ENCODE data around the gene SRCAP.

Gene SRCAP

GRCh38 chr16:30737794-30738648, 39.0 kb downstream of the SRCAP start:
- no peak for DNase-seq

- DNase-seq: no peak
These were observed 40.3 kb downstream of the SRCAP start for GRCh38 chr16:30738984-30739951.

- DNase-seq: no peak
These were observed 41.6 kb downstream of the SRCAP start for GRCh38 chr16:30740364-30741251.

GRCh38 chr16:30741461-30741914, 42.5 kb downstream of the SRCAP start:
- DNase-seq: no peak

- DNase-seq: no peak
These were observed 44.7 kb downstream of the SRCAP start for GRCh38 chr16:30743716-30744115.

GRCh38 chr16:30744183-30744582, 45.2 kb downstream of the SRCAP start:
- no peak for DNase-seq

GRCh38 chr16:30745082-30745481, 46.1 kb downstream of the SRCAP start:
- no peak for DNase-seq

GRCh38 chr16:30746638-30747175, 47.7 kb downstream of the SRCAP start:
- peak; percentile 25 to 32 for DNase-seq

GRCh38 chr16:30747331-30747730, 48.4 kb downstream of the SRCAP start:
- DNase-seq: no peak

- peak; percentile 99 to 100 for DNase-seq
These were observed 49.0 kb downstream of the SRCAP start, which contains the start of gene PHKG2 for GRCh38 chr16:30747799-30748633. Gene PHKG2 (plus strand): TSS chr16:30748425. CDS start chr16:30748821, 396 bp downstream.

- peak in 1 of 2 donors; percentile 22 for DNase-seq
These were observed 49.9 kb downstream of the SRCAP start for GRCh38 chr16:30748634-30749445.

- no peak for DNase-seq
These were observed 51.2 kb downstream of the SRCAP start for GRCh38 chr16:30750201-30750600.

- no peak for DNase-seq
These were observed 52.0 kb downstream of the SRCAP start for GRCh38 chr16:30750876-30751465.

- no peak for DNase-seq
These were observed 54.6 kb downstream of the SRCAP start for GRCh38 chr16:30753596-30753995.

GRCh38 chr16:30755955-30756780, 57.2 kb downstream of the SRCAP start:
- no peak for DNase-seq

- no peak for DNase-seq
These were observed 57.8 kb downstream of the SRCAP start for GRCh38 chr16:30756781-30757100.

- DNase-seq: no peak
These were observed 58.3 kb downstream of the SRCAP start for GRCh38 chr16:30757316-30757715.

GRCh38 chr16:30758988-30759491, 60.1 kb downstream of the SRCAP start:
- peak; percentile 46 to 62 for DNase-seq
